ENCODE results near the gene OR10D3. TPM values are rescaled to one million over a fixed set of nuclear protein-coding genes. Genes with fewer than 3 reads are reported as not detected.
"Not testable (repeated sequence)": the region's sequence is repeated elsewhere in the genome, so short reads cannot be mapped to it uniquely, and the experiment has no call there.

The OR10D3 gene
- total RNA-seq, 1 donor from 2014 or later, result not detected

DNA sequence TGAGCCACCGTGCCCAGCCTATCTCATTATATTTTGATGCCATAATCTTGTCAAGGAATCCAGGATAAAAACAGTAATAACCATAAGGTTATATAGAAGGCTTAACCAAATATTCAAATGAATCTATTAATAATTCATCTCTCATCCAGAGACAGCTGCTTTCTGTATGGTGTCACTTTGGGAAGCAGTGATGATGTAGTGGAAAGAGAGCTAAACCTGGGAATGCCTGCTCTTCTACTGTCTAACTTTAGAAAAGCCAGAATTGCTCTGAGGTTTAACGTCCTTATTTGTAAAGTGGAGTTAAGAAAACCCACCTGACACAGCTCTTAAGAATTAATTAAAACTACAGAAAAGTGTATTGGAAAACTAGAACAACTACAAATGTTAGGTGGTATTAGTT, 29.3 kb upstream of the OR10D3 start:
- Histone ChIP-seq H3K36me3 (no peaks in the 10 kb centered on the region), H3K27ac (no peak overlapping the region), H3K4me3 (no peak overlapping the region), H3K9me3 (no peaks in the 10 kb centered on the region), H3K4me1 (no peaks in the 10 kb centered on the region), H3K27me3 (no peaks in the 10 kb centered on the region)
- no peak for TF ChIP-seq POLR2AphosphoS5 (IDR thresholded peaks at IDR 0.05; ENCODE audit: insufficient read depth in 1 of 2, low read depth in 1 of 2)
- TF ChIP-seq, protein P1, sequence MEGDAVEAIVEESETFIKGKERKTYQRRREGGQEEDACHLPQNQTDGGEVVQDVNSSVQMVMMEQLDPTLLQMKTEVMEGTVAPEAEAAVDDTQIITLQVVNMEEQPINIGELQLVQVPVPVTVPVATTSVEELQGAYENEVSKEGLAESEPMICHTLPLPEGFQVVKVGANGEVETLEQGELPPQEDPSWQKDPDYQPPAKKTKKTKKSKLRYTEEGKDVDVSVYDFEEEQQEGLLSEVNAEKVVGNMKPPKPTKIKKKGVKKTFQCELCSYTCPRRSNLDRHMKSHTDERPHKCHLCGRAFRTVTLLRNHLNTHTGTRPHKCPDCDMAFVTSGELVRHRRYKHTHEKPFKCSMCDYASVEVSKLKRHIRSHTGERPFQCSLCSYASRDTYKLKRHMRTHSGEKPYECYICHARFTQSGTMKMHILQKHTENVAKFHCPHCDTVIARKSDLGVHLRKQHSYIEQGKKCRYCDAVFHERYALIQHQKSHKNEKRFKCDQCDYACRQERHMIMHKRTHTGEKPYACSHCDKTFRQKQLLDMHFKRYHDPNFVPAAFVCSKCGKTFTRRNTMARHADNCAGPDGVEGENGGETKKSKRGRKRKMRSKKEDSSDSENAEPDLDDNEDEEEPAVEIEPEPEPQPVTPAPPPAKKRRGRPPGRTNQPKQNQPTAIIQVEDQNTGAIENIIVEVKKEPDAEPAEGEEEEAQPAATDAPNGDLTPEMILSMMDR (IDR thresholded peaks at IDR 0.05), result no peak
- TF ChIP-seq POLR2A (IDR thresholded peaks at IDR 0.05), result no peak
- no peak for DNase-seq (ENCODE audit: extremely low spot score in 2 of 2)
- intact Hi-C loops (cut with DNase I), result no loop called here

DNA sequence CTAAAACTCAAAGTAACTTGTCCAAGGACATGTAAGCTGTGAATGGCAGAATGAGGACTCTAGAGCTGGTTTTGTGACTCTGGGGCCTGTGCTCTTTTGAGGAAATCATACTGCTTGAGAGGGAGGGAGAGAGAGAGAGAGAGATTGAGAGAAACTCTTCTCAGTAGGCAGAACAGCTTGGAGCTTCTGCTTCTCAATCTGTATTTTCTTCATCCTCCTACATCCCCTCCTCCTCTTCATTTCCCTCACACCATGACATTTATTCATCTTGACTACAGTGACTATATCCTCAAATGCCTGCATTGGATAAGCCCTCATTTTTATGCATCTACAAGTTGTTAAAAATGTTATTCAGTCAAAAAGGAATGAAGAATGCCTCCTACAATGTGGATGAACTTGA, 23.7 kb upstream of the OR10D3 start:
- H3K4me3 ChIP-seq, result no peak overlapping the region
- no peaks in the 10 kb centered on the region for H3K27me3 ChIP-seq
- no peaks in the 10 kb centered on the region for H3K36me3 ChIP-seq
- no peak overlapping the region for H3K27ac ChIP-seq
- intact Hi-C loops (cut with DNase I), result no loop called here
- H3K4me1 ChIP-seq, result no peaks in the 10 kb centered on the region
- no peaks in the 10 kb centered on the region for H3K9me3 ChIP-seq
- TF ChIP-seq POLR2A (IDR thresholded peaks at IDR 0.05), result no peak
- TF ChIP-seq, protein P1 (IDR thresholded peaks at IDR 0.05), result no peak
- no peak for DNase-seq (ENCODE audit: extremely low spot score in 2 of 2)

DNA sequence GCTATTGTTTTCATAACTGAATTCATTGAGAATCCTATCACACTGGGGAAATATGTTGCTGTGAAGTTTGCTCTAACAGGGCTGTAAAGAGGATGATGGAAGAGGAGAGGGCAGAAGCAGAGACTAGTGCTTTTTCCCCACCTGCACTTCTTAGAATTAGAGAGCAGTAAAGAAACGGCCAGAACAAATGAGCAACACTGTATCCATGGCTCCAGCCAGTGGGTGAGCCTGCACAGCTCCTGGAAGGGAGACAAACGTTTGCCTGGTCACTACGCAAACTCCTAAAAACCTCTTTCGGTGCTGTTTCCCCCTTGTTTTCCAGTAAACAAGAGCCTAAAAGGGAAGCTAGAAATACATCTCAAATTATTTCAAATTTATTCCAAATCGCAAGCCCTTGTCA, 22.2 kb upstream of the OR10D3 start:
- Histone ChIP-seq H3K27ac (no peak overlapping the region), H3K9me3 (no peaks in the 10 kb centered on the region), H3K36me3 (no peaks in the 10 kb centered on the region), H3K4me1 (no peaks in the 10 kb centered on the region), H3K27me3 (no peaks in the 10 kb centered on the region), H3K4me3 (no peak overlapping the region)
- intact Hi-C loops (cut with DNase I), result no loop called here
- no peak for DNase-seq (ENCODE audit: extremely low spot score in 2 of 2)
- TF ChIP-seq POLR2A (IDR thresholded peaks at IDR 0.05) (no peak), POLR2AphosphoS5 (IDR thresholded peaks at IDR 0.05; ENCODE audit: insufficient read depth in 1 of 2, low read depth in 1 of 2) (no peak)
- TF ChIP-seq, protein P1 (IDR thresholded peaks at IDR 0.05), result no peak

DNA sequence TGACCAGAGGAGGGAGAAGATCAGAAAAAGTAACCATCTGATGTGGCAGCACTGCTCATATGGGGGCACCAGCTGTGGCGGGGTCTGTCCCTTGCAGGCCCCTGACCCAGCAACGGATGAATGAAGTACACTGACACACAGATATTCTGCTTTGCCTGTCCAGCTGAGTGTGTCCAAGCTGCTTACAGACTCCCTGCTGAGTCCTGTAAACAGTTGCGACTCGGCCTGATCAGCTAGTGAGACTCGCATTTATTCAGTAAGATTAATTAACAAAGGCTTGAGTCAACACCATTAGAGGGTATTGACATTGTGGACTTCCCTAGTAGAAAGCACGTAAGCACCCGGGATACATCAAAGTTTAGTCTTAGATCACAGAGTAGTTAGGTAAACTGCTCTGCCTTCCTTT, 15.3 kb upstream of the OR10D3 start:
- TF ChIP-seq POLR2A (IDR thresholded peaks at IDR 0.05) (no peak), POLR2AphosphoS5 (IDR thresholded peaks at IDR 0.05; ENCODE audit: insufficient read depth in 1 of 2, low read depth in 1 of 2) (no peak)
- TF ChIP-seq, protein P1 (IDR thresholded peaks at IDR 0.05), result no peak
- no peaks in the 10 kb centered on the region for H3K36me3 ChIP-seq
- H3K4me3 ChIP-seq, result no peak overlapping the region
- intact Hi-C loops (cut with DNase I), result no loop called here
- no peak overlapping the region for H3K27ac ChIP-seq
- DNase-seq (ENCODE audit: extremely low spot score in 2 of 2), result no peak
- H3K4me1 ChIP-seq, result no peaks in the 10 kb centered on the region
- H3K9me3 ChIP-seq, result no peaks in the 10 kb centered on the region
- H3K27me3 ChIP-seq, result no peaks in the 10 kb centered on the region

DNA sequence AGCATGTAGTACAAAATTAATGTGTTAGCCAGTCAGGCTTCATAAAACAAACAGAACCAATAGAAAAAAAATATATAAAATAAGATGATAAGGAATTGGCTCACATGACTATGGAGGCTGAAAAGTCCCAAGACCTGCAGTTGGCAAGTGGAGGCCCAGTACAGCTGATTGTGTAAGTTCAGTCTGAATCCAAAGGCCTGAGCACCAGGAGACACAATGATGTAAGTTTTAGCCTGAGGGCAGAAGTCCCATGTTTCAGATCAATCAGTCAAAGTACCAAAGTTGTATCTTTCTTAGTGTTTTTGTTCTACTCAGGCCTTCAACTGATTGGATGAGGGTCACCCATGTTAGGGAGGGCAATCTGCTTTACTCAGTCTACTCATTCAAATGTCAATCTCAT, 14.3 kb upstream of the OR10D3 start:
- Histone ChIP-seq H3K27ac (no peak overlapping the region), H3K9me3 (no peaks in the 10 kb centered on the region), H3K4me3 (no peak overlapping the region), H3K27me3 (no peaks in the 10 kb centered on the region), H3K4me1 (no peaks in the 10 kb centered on the region), H3K36me3 (no peaks in the 10 kb centered on the region)
- DNase-seq (ENCODE audit: extremely low spot score in 2 of 2), result no peak
- intact Hi-C loops (cut with DNase I), result no loop called here
- TF ChIP-seq POLR2A (IDR thresholded peaks at IDR 0.05), result no peak
- TF ChIP-seq POLR2AphosphoS5 (IDR thresholded peaks at IDR 0.05; ENCODE audit: insufficient read depth in 1 of 2, low read depth in 1 of 2), result no peak
- TF ChIP-seq, protein P1 (IDR thresholded peaks at IDR 0.05), result no peak

DNA sequence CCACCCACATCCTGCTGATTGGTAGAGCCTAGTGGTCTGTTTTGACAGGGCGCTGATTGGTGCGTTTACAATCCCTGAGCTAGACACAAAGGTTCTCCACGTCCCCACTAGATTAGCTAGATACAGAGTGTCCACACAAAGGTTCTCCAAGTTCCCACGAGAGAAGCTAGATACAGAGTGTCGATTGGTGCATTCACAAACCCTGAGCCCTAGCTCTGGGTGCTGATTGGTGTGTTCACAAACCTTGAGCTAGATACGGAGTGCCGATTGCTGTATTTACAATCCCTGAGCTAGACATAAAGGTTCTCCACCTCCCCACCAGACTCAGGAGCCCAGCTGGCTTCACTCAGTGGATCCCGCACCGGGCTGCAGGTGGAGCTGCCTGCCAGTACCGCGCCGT, 12.8 kb upstream of the OR10D3 start:
- DNase-seq (ENCODE audit: extremely low spot score in 2 of 2); H3K27me3 ChIP-seq; intact Hi-C loops (cut with DNase I); H3K36me3 ChIP-seq; H3K4me1 ChIP-seq; H3K4me3 ChIP-seq; H3K9me3 ChIP-seq; H3K27ac ChIP-seq: not testable (repeated sequence)

All from vagina (tissue), 2 donors.